Activated CD8-positive, alpha-beta memory T cell treated with anti-CD3 and anti-CD28 coated beads for 24 hours (primary cell): ENCODE results near the gene SUCLG2.
A peak's percentile ranks its signal among the peaks of the same experiment; 100 is the strongest.

Experiments used
- DNase-seq: peaks from one replicate; pipeline ENCODE4 v3.0.0-alpha.2; 2020

Gene SUCLG2

DNA sequence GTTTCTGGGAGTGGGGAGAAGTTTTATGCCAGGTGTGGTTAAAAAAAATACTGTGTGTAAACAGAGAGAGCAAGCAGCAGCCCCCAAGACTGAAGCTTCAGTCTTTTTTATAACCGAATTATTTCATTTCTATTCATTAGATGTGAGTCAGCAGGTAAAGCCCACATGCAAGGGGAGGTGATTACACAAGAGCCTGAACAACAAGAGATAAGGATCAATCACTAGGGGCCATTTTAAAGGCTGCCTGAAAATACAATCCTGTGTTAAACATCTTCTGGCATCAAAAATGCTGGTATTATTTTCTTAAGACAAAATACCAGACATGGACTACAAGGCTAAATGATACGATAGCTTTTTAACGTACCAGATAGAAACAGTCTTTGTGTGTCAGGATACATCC is 217.3 kb downstream of the SUCLG2 start:
- DNase-seq: no peak

GRCh38 chr3:67433109-67433508 is 221.3 kb downstream of the SUCLG2 start:
- no peak for DNase-seq

DNA sequence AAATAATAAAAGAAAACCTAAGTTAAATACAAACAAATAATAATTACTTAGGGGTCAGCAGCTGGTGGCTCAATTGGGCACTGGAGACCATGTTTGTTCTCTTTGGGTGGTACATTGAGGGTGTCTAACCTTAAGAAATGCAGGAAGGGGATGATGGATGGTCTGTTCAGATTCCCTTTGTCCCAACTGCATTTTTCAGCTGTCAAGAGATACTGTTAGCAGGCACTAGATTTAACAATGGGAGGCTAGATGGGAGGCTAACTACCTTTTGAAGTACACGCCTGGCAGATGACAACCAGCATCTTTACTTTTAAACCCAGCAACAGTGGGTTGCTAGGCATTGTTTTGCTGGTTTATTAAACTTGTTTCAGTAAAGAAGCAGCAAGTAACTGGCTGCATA is 222.5 kb downstream of the SUCLG2 start:
- no peak for DNase-seq

DNA sequence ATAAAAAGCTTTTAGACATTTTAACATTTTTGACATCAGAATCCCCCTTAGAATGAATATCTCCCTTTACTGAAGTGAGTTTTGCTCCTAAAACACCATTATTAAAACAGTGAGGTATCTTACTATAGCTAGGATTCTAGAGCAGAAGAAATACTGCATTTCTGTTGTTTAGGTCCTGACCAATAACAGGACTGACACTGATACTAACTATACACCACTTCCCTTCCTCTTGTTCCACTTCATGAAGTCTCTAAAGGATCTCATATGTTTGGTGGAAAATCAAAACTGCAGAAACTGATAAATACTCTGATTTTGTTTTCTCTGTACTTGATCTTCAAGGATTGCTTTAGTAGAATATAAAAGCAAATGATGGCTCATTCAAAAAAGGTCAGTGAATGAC is 230.7 kb downstream of the SUCLG2 start:
- DNase-seq: no peak

DNA sequence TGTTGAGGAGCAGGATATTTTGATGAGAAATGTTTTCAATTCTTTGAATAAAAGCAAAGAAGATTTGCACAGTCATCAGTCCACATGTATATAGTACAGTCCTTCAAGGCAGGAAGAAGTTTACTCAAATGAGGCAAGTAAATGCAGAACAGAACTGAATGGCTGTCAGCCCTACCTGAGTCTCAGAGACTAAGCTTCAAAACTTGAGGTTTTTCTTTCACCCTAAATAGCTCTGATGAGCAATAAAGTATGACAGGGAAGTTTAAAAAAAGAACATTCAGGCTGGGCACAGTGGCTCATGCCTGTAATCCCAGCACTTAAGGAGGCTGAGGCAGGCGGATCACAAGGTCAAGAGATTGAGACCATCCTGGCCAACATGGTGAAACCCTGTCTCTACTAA is 232.5 kb downstream of the SUCLG2 start:
- DNase-seq: no peak

DNA sequence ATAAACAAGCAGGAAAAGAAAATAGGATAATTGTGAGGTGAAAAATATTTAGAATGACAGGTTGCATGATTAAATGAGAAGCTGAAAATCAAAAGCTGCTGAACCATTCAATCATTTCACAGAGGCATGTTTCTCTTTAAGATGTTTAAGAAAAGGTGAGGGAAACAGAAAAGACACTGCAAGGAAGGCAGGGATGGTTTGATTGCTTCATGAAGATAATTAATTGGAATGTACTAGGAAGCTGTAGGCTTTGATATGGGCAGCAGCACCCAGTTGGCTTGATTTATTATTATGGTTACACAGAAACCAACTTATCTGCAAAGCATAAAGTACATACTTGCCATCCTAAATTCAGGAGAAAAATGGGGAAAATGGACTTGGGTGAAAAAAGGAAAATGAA is 234.6 kb downstream of the SUCLG2 start:
- DNase-seq: no peak

DNA sequence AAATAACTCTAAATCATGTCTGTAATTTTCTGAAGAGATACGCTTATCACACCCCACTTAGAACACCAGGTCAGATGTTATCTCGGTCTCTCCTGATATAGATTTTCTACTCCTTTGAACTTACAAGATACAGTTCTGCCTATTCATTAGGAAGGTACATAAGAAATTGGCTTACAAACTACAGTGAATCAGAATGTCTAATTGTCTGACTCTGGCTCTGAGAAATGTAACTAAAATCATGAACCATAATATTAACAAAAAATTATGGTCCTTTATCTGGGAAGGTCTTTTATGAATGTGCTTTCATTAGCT is 235.2 kb downstream of the SUCLG2 start:
- DNase-seq: no peak

GRCh38 chr3:67418426-67419217 is 235.8 kb downstream of the SUCLG2 start:
- no peak for DNase-seq

- DNase-seq: no peak
Measured at GRCh38 chr3:67416703-67417102, 237.7 kb downstream of the SUCLG2 start.

DNA sequence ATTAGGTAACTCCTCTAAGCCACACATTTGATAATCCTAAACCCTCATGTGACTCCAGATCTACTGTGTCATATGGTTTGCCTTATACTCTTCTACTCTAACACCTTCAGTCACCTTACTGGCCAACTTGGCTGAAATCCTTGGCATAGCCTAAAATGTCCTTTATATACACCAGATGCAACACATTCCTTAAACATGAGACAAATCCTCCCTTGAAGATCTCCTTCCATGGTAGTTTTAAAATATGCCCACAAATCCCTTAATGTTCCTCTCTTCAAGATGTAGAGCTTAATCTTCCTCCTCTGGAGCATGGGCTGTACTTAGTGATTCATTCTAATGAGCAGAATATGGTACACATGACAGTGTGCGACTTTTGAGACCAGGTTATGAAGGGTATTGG is 238.9 kb downstream of the SUCLG2 start:
- DNase-seq: no peak

- no peak for DNase-seq
Measured at GRCh38 chr3:67414740-67415139, 239.7 kb downstream of the SUCLG2 start.

GRCh38 chr3:67405193-67405592 is 249.2 kb downstream of the SUCLG2 start:
- DNase-seq: no peak

DNA sequence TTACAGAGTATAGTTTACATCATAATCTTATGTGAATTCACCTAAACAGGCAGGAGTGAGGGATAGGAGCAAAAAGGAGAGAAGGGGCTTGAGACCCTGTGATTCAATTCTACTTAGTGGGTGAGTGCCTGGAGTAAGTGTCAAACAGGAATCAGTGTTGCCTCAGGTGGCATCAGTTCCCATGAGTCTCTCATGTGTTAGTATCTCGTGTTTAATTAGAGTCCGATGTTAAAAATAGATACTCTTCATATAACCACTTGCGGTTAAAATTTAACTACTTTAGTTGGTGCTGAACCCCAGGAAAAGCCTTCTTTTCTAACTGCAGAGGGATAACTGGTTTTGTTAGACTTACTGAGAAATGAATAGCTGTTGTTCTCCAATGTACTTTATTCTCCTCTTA is 251.5 kb downstream of the SUCLG2 start:
- no peak for DNase-seq

DNA sequence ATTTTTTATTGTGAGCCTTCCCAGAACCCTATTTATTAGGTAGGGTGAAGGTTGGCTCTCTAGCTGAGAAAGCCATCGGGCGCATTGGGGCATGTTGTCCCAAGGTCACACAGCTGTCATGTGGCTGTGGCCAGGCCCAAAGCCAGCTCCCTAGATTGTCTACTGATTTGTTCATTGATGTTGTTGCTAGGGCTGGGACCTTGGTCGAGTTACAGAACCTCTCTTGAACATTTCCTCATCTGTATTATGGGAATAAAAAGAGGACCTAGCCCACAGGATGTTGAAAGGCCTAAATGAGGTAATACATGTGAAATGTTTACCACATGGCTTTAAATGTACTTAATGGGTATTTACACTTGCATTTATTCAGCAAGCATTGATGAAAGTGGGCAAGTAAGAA is 252.5 kb downstream of the SUCLG2 start:
- no peak for DNase-seq

- DNase-seq: no peak
Measured at GRCh38 chr3:67400476-67400875, 253.9 kb downstream of the SUCLG2 start.

- DNase-seq: no peak
Measured at GRCh38 chr3:67389176-67389575, 265.2 kb downstream of the SUCLG2 start.

GRCh38 chr3:67388738-67389137 is 265.7 kb downstream of the SUCLG2 start:
- DNase-seq: no peak

GRCh38 chr3:67386451-67386850 is 268.0 kb downstream of the SUCLG2 start:
- no peak for DNase-seq

- DNase-seq: peak; percentile 64
Measured at GRCh38 chr3:67384760-67385397, 269.5 kb downstream of the SUCLG2 start.

- no peak for DNase-seq
Measured at GRCh38 chr3:67384016-67384415, 270.4 kb downstream of the SUCLG2 start.

DNA sequence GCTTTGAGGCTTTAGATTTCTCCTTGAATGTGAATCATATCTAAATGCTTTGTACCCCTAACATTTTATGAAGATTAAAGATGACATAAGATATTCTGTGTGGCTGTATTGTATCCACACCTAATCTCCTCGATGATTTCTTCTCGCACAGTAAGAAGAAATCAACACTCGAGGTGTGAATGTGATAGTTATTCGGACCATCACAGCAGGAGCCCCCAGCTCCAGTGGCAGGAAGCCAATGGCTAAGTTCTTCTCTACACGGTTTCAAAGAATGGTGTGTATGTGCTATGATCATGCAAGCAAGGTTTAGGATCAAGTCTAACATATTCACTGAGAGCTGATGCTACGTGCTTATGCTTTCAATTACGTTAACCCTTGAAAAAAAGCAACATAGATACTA is 271.0 kb downstream of the SUCLG2 start:
- DNase-seq: no peak

DNA sequence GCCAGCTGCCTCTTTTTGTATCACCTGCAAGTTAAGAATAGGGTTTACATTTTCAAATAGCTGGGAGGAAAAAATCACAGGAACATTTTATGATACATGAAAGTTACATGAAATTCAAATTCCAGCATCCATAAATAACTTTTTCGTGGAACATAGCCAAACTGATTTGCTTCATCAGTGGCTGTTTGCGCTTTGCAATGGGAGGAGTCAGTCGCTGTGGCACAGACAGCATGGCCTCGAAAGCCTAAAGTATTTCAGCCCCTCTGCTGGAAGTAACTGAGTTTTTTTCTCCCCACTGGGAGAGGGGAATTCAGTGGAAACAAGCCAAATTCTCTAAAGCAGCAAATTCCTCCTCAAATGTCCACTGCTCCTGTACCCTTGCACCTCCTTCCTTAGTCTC is 271.9 kb downstream of the SUCLG2 start:
- no peak for DNase-seq

- DNase-seq: no peak
Measured at GRCh38 chr3:67381667-67382272, 272.6 kb downstream of the SUCLG2 start.

- DNase-seq: no peak
Measured at GRCh38 chr3:67380118-67380517, 274.3 kb downstream of the SUCLG2 start.

- no peak for DNase-seq
Measured at GRCh38 chr3:67377299-67377698, 277.1 kb downstream of the SUCLG2 start.
